WTC11 (cell line): ENCODE results near the gene RBM18. TPM values are rescaled to one million over a fixed set of nuclear protein-coding genes. Genes with fewer than 3 reads are reported as not detected.

ENCODE experiments used
- ATAC-seq: fragments of 200-7000 bp; cut with Tn5 transposase; 2 replicates; pipeline ENCODE4 v1.10.0; 2021; ENCODE audit warnings: mild to moderate bottlenecking, moderate library complexity
- CTCF ChIA-PET: fragments of 300-600 bp; sonication (Branson Sonifier 250); formaldehyde crosslinking; loops from one replicate; lab custom pipeline; 2021; ENCODE audit warnings: antibody characterized with exemption; lab: Charles Lee
- POLR2A ChIA-PET: fragments of 350-600 bp; sonication (Branson Sonifier 250); formaldehyde crosslinking; loops from one replicate; lab custom pipeline; 2021; ENCODE audit warnings: antibody characterized with exemption; lab: Charles Lee
- DNase-seq: peaks from one replicate; pipeline ENCODE4 v3.0.0; 2021; ENCODE audit warnings: low spot score
- H3K27ac Mint-ChIP-seq: 2 replicates; pipeline ENCODE4 v1.8.0; 2021; ENCODE audit warnings: mixed read lengths
- H3K27me3 Mint-ChIP-seq: 2 replicates; pipeline ENCODE4 v1.8.0; 2021; ENCODE audit warnings: low read depth, mild to moderate bottlenecking, moderate library complexity, mixed read lengths
- H3K36me3 Mint-ChIP-seq: 2 replicates; pipeline ENCODE4 v1.8.0; 2021; ENCODE audit warnings: mixed read lengths
- H3K4me1 Mint-ChIP-seq: 2 replicates; pipeline ENCODE4 v1.8.0; 2022; ENCODE audit warnings: mixed read lengths
- H3K4me3 Mint-ChIP-seq: 2 replicates; pipeline ENCODE4 v1.8.0; 2021; ENCODE audit warnings: mild to moderate bottlenecking, moderate library complexity, mixed read lengths
- H3K9me3 Mint-ChIP-seq: 2 replicates; pipeline ENCODE4 v1.8.0; 2021; ENCODE audit warnings: mixed read lengths
- ARID4B ChIP-seq: sonication (generic); formaldehyde crosslinking; IDR thresholded peaks from 2 replicates; pipeline ENCODE4 v1.8.0; 2023; ENCODE audit warnings: missing genetic modification reagents, mild to moderate bottlenecking, borderline replicate concordance
- ATF6 ChIP-seq: sonication (generic); formaldehyde crosslinking; IDR thresholded peaks from 2 replicates; pipeline ENCODE4 v1.8.1; 2023; ENCODE audit warnings: mild to moderate bottlenecking, missing genetic modification reagents
- CDX4 ChIP-seq: fragments of 250-450 bp; sonication (Bioruptor Pico); IDR thresholded peaks from 2 replicates; pipeline ENCODE4 v1.9.0; 2021; ENCODE audit warnings: moderate library complexity, mild to moderate bottlenecking, inconsistent platforms, borderline replicate concordance
- CREM ChIP-seq: sonication (generic); formaldehyde crosslinking; IDR thresholded peaks from 2 replicates; pipeline ENCODE4 v1.8.1; 2022; ENCODE audit warnings: mild to moderate bottlenecking, missing genetic modification reagents, moderate library complexity
- ELF4 ChIP-seq: sonication (generic); formaldehyde crosslinking; IDR thresholded peaks from 2 replicates; pipeline ENCODE4 v1.8.1; 2022; ENCODE audit warnings: low read depth, mild to moderate bottlenecking, moderate library complexity, missing genetic modification reagents
- HMGXB4 ChIP-seq: sonication (generic); formaldehyde crosslinking; IDR thresholded peaks from 2 replicates; pipeline ENCODE4 v1.8.1; 2023; ENCODE audit warnings: mild to moderate bottlenecking, moderate library complexity, missing genetic modification reagents
- IRF1 ChIP-seq: sonication (generic); formaldehyde crosslinking; IDR thresholded peaks from 2 replicates; pipeline ENCODE4 v1.8.0; 2023; ENCODE audit warnings: missing genetic modification reagents
- MXD4 ChIP-seq: fragments of 250-450 bp; sonication (Bioruptor Pico); IDR thresholded peaks from 2 replicates; pipeline ENCODE4 v1.8.0; 2021; ENCODE audit warnings: mild to moderate bottlenecking, moderate library complexity, borderline replicate concordance
- MYBL2 ChIP-seq: sonication (generic); formaldehyde crosslinking; IDR thresholded peaks from 2 replicates; pipeline ENCODE4 v1.8.1; 2023; ENCODE audit warnings: mild to moderate bottlenecking, moderate library complexity, missing genetic modification reagents
- NR2C2 ChIP-seq: sonication (generic); formaldehyde crosslinking; IDR thresholded peaks from 2 replicates; pipeline ENCODE4 v1.8.0; 2022; ENCODE audit warnings: mild to moderate bottlenecking, missing genetic modification reagents
- SP1 ChIP-seq: sonication (generic); formaldehyde crosslinking; conservative IDR thresholded peaks from 2 replicates; pipeline ENCODE4 v1.8.1; 2022; ENCODE audit warnings: missing genetic modification reagents
- TCF7 ChIP-seq: sonication (generic); formaldehyde crosslinking; IDR thresholded peaks from 2 replicates; pipeline ENCODE4 v1.8.0; 2022; ENCODE audit warnings: mild to moderate bottlenecking, low read depth, missing genetic modification reagents, moderate library complexity
- USF2 ChIP-seq: sonication (generic); formaldehyde crosslinking; IDR thresholded peaks from 2 replicates; pipeline ENCODE4 v1.8.1; 2023; ENCODE audit warnings: mild to moderate bottlenecking, missing genetic modification reagents, moderate library complexity
- ZBTB43 ChIP-seq: sonication (generic); formaldehyde crosslinking; IDR thresholded peaks from 2 replicates; pipeline ENCODE4 v1.8.1; 2023; ENCODE audit warnings: mild to moderate bottlenecking, missing genetic modification reagents
- ZNF121 ChIP-seq: sonication (generic); formaldehyde crosslinking; IDR thresholded peaks from 2 replicates; pipeline ENCODE4 v1.8.0; 2023; ENCODE audit warnings: missing genetic modification reagents
- ZNF232 ChIP-seq: sonication (generic); formaldehyde crosslinking; IDR thresholded peaks from 2 replicates; pipeline ENCODE4 v1.8.0; 2022; ENCODE audit warnings: mild to moderate bottlenecking, missing genetic modification reagents
- total RNA-seq: library from RNA; stranded (reverse); gene quantifications from 3 replicates; pipeline ENCODE4 v1.2.3, GENCODE V29; 2021

Gene RBM18
- total RNA-seq, 1 experiment from 2014 or later, result 11.4 TPM

GRCh38 chr9:122236681-122237080 lies 28.0 kb downstream of the RBM18 start:
- ChIA-PET POLR2A (no interaction called here), CTCF (interaction anchor here (1.0 kb wide), 1 partner anchor 114 kb away, joined by 3 read pairs; no protein-coding TSS in a partner anchor)
- TF ChIP-seq HMGXB4 (CRISPR knock-in tag), result no peak
- no peak for TF ChIP-seq ELF4 (CRISPR knock-in tag)
- no peak for TF ChIP-seq TCF7
- TF ChIP-seq SP1 (CRISPR knock-in tag), result no peak
- no peak for TF ChIP-seq MYBL2 (CRISPR knock-in tag)
- TF ChIP-seq ARID4B, result no peak
- TF ChIP-seq CDX4 (CRISPR knock-in tag), result no peak
- no peak for TF ChIP-seq ZBTB43 (CRISPR knock-in tag)
- no peak for TF ChIP-seq ZNF121 (CRISPR knock-in tag)
- no peak for TF ChIP-seq NR2C2
- no peak for TF ChIP-seq MXD4 (CRISPR knock-in tag)
- no peak for TF ChIP-seq IRF1 (CRISPR knock-in tag)
- TF ChIP-seq CREM (CRISPR knock-in tag), result no peak
- TF ChIP-seq ZNF232 (CRISPR knock-in tag), result no peak
- no peak for DNase-seq
- peaks cover 10% of the 10 kb centered on the region for H3K4me1 Mint-ChIP-seq
- H3K36me3 Mint-ChIP-seq, result peaks cover 12% of the 10 kb centered on the region
- H3K27me3 Mint-ChIP-seq, result peaks cover 12% of the 10 kb centered on the region
- no peak overlapping the region for H3K27ac Mint-ChIP-seq
- no peak overlapping the region for H3K4me3 Mint-ChIP-seq
- no peak for ATAC-seq
- H3K9me3 Mint-ChIP-seq, result no peaks in the 10 kb centered on the region

- H3K4me1 Mint-ChIP-seq, result peaks cover 10% of the 10 kb centered on the region
- H3K27ac Mint-ChIP-seq, result no peak overlapping the region
- DNase-seq, result no peak
- peaks cover 12% of the 10 kb centered on the region for H3K27me3 Mint-ChIP-seq
- H3K36me3 Mint-ChIP-seq, result no peaks in the 10 kb centered on the region
- H3K9me3 Mint-ChIP-seq, result no peaks in the 10 kb centered on the region
- no peak overlapping the region for H3K4me3 Mint-ChIP-seq
- POLR2A ChIA-PET, result no interaction called here
- CTCF ChIA-PET, result interaction anchor here (1.0 kb wide), 1 partner anchor 76 kb away, joined by 3 read pairs; no protein-coding TSS in a partner anchor
- ATAC-seq, result no peak
- no peak for TF ChIP-seq USF2 (CRISPR knock-in tag)
- no peak for TF ChIP-seq MXD4 (CRISPR knock-in tag)
- no peak for TF ChIP-seq ATF6 (CRISPR knock-in tag)
- TF ChIP-seq, all 79 proteins: peak for 0
Measured at GRCh38 chr9:122234022-122234748, 30.5 kb downstream of the RBM18 start.
